HG02763 (cell line): ENCODE results near the gene PRDM16.

ENCODE experiments used
- ATAC-seq: cut with Tn5 transposase; IDR thresholded peaks from one replicate; pipeline ENCODE4 v1.9.1; 2021; ENCODE audit warnings: mild to moderate bottlenecking, moderate library complexity; ENCODE audit not compliant: unreplicated experiment

PRDM16 gene

GRCh38 chr1:3453891-3454810 lies 385.1 kb downstream of the PRDM16 start, which contains the start of gene ARHGEF16:
Gene ARHGEF16, plus strand, starts transcription at chr1:3454665. Its CDS starts 8,420 bp downstream, at chr1:3463085.
- ATAC-seq: no peak

- no peak for ATAC-seq
These were observed 386.0 kb downstream of the PRDM16 start for GRCh38 chr1:3454811-3455618.

- no peak for ATAC-seq
These were observed 386.9 kb downstream of the PRDM16 start for GRCh38 chr1:3455670-3456448.

GRCh38 chr1:3456449-3456963 lies 387.5 kb downstream of the PRDM16 start:
- ATAC-seq: no peak

GRCh38 chr1:3456964-3457909 lies 388.2 kb downstream of the PRDM16 start:
- no peak for ATAC-seq

GRCh38 chr1:3457910-3458883 lies 389.2 kb downstream of the PRDM16 start:
- no peak for ATAC-seq

- ATAC-seq: no peak
These were observed 390.3 kb downstream of the PRDM16 start for GRCh38 chr1:3459051-3459908.

- no peak for ATAC-seq
These were observed 391.1 kb downstream of the PRDM16 start for GRCh38 chr1:3459940-3460671.

- ATAC-seq: no peak
These were observed 391.7 kb downstream of the PRDM16 start for GRCh38 chr1:3460672-3461131.

GRCh38 chr1:3461238-3461933 lies 392.4 kb downstream of the PRDM16 start:
- no peak for ATAC-seq

- ATAC-seq: no peak
These were observed 392.9 kb downstream of the PRDM16 start for GRCh38 chr1:3461934-3462275.

- no peak for ATAC-seq
These were observed 393.5 kb downstream of the PRDM16 start for GRCh38 chr1:3462356-3463012.

GRCh38 chr1:3463013-3463385 lies 394.0 kb downstream of the PRDM16 start:
- no peak for ATAC-seq

GRCh38 chr1:3463408-3463863 lies 394.4 kb downstream of the PRDM16 start:
- no peak for ATAC-seq

- no peak for ATAC-seq
These were observed 395.1 kb downstream of the PRDM16 start for GRCh38 chr1:3463891-3464648.
